Stimulated activated CD8-positive, alpha-beta memory T cell treated with anti-CD3 and anti-CD28 coated beads, Interleukin-4, amount 100 ng/mL, for 4 hours (primary cell): ENCODE results near the gene LHCGR.
"Not testable (repeated sequence)": the region's sequence is repeated elsewhere in the genome, so short reads cannot be mapped to it uniquely, and the experiment has no call there.

ENCODE experiments used
- DNase-seq, 2 donors: peaks; one replicate each; pipeline ENCODE4 v3.0.0-alpha.2; 2020; ENCODE audit warnings: low read depth in 2 of 2, low spot score in 1 of 2

The LHCGR gene

DNA sequence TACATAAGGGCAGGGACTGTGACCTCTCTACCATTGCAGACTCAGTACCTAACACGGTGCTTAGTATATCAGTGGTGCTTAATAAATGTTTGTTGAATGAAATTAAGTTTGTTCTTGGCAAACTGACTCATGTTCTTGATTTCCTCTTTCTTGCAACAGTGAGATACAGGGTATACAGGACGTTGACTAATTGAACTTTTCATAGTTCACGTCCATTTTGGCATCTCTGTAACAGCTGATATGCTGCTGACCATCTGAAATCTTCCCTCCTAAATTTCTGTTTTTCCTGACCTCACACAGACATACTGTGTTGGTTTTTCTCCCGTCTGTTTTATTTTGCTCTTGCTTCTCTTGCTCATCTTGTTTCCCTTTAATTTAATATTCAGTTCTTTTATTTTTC lies 44.2 kb downstream of the LHCGR start:
- DNase-seq: no peak

- DNase-seq: no peak
Measured at GRCh38 chr2:48709096-48710034, 46.2 kb downstream of the LHCGR start.

DNA sequence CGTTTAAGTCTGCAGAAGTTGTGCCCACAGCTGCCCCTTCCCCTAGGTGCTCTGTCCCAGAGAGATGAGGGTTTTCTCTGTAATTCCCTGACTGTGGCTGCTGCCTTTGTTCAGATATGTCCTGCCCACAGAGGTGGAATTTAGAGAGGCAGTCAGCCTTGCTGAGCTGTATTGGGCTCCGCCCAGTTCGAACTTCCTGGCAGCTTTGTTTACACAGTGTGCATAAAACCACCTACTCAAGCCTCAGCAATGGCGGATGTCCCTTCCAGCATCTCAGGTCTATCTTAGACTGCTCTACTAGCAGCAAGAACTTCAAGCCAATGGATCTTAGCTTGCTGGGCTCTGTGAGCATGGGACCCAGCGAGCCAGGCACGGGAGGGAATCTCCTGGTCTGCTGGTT lies 48.1 kb downstream of the LHCGR start:
- no peak for DNase-seq

DNA sequence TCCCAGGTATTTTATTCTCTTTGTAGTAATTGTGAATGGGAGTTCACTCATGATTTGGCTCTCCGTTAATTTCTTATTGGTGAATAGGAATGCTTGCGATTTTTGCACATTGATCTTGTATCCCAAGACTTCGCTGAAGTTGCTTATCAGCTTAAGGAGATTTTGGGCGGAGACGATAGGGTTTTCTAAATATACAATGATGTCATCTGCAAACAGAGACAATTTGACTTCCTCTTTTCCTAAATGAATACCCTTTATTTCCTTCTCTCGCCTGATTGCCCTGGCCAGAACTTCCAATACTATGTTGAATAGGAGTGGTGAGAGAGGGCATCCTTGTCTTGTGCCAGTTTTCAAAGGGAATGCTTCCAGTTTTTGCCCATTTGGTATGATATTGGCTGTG lies 51.9 kb downstream of the LHCGR start:
- not testable (repeated sequence) for DNase-seq

DNA sequence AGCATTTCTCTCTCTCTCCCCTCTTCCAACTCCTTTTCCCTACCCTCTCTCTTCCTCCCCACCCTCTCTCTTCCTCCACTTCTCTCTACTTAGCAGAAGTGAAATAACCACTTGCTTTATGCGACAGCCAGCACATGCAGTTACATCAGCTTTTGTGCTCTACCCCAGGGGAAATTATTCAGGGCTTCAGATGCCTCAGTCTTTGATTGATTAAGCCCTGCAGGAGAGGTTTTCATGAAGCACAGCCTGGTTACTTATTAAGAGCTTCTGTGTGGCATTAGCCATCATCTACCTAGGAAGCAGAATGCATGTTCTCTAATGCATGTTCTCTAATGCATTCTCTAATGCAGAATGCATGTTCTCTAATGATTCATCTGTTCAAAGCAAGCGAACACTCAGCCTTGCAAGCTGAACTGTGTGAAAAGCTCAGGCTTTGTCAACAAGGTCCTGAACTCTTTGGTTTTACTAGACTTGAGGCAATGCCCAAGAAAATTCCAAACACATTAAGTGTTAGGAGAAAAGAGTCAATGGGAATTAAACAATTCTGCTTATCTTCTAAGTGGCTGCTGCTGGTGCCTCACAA lies 56.1 kb downstream of the LHCGR start:
- DNase-seq: no peak

- no peak for DNase-seq
Measured at GRCh38 chr2:48696881-48697280, 58.6 kb downstream of the LHCGR start.

DNA sequence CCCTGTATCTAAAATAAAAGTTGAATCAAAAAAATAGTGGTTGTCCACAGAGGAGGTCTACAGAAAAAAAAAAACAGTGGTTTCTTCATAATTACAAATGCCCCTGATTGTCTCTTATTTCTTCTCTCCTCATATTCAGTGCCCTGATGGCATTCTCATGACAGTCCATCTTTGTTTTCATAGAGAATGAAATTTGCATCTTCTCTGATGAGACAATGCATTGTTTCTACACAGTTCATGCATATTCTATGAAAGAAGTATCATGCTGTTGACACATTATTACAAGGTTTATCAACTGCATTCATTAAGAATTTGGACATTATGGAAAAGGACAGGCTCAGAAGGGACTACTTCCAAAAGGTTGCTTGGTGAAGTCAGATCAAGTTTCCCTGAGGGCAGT lies 59.5 kb downstream of the LHCGR start:
- DNase-seq: no peak

GRCh38 chr2:48694149-48694548 lies 61.4 kb downstream of the LHCGR start:
- no peak for DNase-seq

DNA sequence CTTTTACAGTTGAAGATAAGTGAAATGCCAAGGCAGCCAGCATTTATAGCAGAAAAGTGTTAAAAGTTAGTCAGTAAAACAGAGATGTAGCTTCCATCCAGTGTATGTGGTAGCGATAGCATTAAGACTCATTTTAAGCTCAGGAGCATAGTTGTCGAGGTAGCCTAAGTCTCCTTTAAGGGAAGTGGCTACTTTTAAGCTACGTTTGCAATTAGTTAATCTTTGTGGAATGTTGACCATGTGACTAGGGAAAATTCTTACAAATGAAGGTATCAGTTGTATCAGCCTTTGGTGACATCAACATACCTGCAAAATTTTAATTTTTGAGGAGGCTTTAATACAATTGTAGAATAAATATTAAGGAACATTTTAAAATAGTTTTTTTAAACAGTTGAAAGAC lies 61.9 kb downstream of the LHCGR start:
- DNase-seq: no peak

- DNase-seq: no peak
Measured at GRCh38 chr2:48693066-48693465, 62.5 kb downstream of the LHCGR start.

DNA sequence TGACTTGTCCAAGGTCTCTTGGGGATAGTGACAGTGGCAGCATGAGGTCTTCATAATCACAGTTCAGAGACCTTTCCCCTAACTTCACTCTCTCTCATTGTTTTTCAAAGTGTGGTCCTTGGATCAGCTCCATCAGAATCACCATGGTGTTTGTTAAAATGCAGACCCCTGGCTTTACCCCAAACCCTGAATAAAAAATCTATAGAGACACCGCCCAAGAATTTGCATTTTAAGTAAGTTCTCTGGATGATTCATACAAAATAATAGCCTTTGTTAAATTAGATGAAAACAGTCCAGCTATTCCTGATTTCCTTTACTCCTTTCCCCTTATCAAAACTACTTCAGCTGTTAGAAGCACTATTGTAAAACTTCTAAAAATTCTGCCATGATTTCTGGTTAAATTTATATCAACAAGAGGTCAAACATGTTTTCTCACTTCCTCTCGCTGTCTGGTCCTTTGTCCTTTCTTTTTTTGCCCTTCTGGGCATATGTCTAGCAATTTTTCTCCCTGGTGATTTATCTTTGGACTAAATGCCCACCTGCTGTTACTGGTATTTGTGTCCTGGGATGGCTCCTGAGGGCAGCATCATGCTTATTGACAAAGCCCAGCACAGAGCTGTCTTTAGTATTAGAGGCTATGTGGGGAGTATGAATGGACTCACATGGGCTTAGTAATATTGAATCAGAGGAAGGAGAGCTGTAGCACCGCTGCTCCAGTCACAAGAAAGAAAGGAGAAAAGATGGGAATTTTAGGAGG lies 63.4 kb downstream of the LHCGR start:
- no peak for DNase-seq

DNA sequence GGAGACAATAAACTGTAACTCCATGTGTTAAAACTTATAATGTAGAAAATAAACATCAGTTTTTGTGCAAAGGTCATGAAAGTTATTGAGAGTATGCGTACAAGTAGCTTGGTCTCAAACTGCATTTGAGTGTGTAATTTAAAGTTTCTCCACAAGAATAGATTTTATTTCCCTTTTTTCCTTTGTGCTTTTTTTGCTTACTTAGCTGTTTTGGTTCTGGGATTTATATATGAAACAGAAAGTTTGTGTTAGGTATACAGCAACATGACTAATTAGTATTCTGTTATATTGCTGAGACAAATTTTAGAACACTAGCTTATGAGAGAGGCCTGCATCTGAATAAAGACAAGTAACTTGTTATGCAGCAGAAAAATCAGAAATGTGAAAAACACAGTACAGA lies 70.4 kb downstream of the LHCGR start:
- DNase-seq: no peak

GRCh38 chr2:48677450-48677849 lies 78.1 kb downstream of the LHCGR start:
- no peak for DNase-seq

GRCh38 chr2:48674933-48675332 lies 80.6 kb downstream of the LHCGR start:
- DNase-seq: no peak

- DNase-seq: no peak
Measured at GRCh38 chr2:48673581-48673980, 81.9 kb downstream of the LHCGR start.

DNA sequence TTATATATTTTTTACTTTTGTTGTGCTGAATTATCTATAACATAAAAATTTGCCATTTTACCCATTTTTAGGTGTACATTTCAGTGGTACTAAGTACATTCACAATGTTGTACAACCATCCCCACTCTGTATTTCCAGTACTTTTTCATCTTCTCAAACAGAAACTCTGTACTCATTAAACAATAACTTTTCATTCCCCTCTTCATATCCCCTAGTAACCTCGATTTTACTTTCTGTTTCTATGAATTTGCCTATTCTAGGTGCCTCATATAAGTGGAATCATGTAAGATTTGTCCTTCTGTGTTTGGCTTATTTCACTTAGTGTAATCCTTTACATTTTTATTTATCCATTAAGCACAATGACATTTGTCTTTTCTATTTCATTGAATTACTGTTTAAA lies 86.5 kb downstream of the LHCGR start:
- DNase-seq: no peak

DNA sequence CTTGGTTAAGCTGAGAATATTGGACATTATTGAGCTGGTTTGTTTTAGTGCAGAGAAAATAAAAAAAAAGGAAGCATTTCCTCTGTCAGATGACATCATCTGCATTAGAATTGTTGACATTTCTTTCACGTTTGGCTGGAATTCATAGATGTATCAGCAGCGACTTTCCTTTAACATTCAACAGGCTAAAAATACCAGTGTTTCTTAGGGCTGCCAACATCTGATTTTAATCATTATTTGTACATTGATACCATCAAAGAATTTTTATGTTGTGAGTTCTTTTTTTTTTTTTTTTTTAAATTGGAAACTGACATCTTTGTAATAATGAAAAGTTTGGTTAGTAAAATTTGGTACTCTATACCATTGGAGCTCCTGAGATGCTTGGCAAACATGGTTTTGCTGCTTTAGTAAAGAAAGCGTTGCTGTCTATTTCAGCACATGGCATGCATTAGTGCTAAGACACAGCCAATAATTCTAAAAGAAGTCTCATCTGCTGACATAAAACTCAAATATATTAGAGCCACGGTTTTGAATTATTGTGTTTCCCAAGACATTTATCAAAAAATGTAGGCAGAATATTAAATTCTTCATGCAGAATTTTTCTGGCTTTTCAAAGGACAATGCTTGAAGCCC lies 104.2 kb downstream of the LHCGR start:
- no peak for DNase-seq

DNA sequence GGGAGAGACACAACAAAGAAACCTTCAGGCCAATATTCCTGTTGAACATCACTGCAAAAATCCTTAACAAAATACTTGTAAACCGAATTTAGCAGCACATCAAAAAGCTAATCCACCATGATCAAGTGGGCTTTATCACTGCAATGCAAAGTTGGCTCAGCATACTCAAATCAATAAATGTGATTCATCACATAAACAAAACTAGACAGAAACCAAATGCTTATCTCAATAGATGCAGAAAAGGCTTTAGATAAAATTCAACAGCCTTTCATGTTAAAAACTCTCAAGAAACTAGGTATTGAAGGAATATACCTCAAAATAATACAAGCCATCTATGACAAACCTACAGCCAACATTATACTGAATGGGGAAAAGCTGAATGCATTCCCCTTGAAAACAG lies 117.3 kb downstream of the LHCGR start:
- DNase-seq: no peak
